Smooth muscle cell (in vitro differentiated cells): Measurements from ENCODE around the gene CNTLN. TPM values are rescaled to one million over a fixed set of nuclear protein-coding genes. Genes with fewer than 3 reads are reported as not detected.

Experiments
- DNase-seq: peaks from one replicate; lab custom pipeline; 2025; ENCODE audit not compliant: unreplicated experiment; lab: John Stamatoyannopoulos, UW
- H2AFZ ChIP-seq: fragments of 200-600 bp; sonication (generic); 2 replicates; pipeline ENCODE4 v1.6.0; 2016; ENCODE audit warnings: antibody characterized with exemption, low read depth, mild to moderate bottlenecking
- H3F3A ChIP-seq: fragments of 200-600 bp; sonication (generic); 2 replicates; pipeline ENCODE4 v1.6.0; 2017; ENCODE audit warnings: antibody characterized with exemption, low read depth
- H3K27ac ChIP-seq: fragments of 200-600 bp; sonication (generic); 2 replicates; pipeline ENCODE4 v1.5.1; 2016; ENCODE audit warnings: low read depth, mild to moderate bottlenecking
- H3K27me3 ChIP-seq: fragments of 200-600 bp; sonication (generic); 2 replicates; pipeline ENCODE4 v1.6.1; 2016; ENCODE audit warnings: low read depth, mild to moderate bottlenecking
- H3K36me3 ChIP-seq: fragments of 200-600 bp; sonication (generic); 2 replicates; pipeline ENCODE4 v1.5.1; 2016; ENCODE audit warnings: low read depth
- H3K4me1 ChIP-seq: fragments of 200-600 bp; sonication (generic); 2 replicates; pipeline ENCODE4 v1.5.1; 2016; ENCODE audit warnings: low read depth
- H3K4me2 ChIP-seq: fragments of 200-600 bp; sonication (generic); 2 replicates; pipeline ENCODE4 v1.6.0; 2016; ENCODE audit warnings: mild to moderate bottlenecking
- H3K4me3 ChIP-seq: fragments of 200-600 bp; sonication (generic); 2 replicates; pipeline ENCODE4 v1.5.1; 2016; ENCODE audit warnings: mild to moderate bottlenecking
- H3K79me2 ChIP-seq: fragments of 200-600 bp; sonication (generic); 2 replicates; pipeline ENCODE4 v1.6.0; 2016; ENCODE audit warnings: low read depth, mild to moderate bottlenecking
- H3K9ac ChIP-seq: fragments of 200-600 bp; sonication (generic); 2 replicates; pipeline ENCODE4 v1.6.0; 2016; ENCODE audit warnings: low read depth
- H3K9me3 ChIP-seq: fragments of 200-600 bp; sonication (generic); replicated peaks from 2 replicates; pipeline ENCODE4 v1.5.1; 2016; ENCODE audit warnings: low read depth
- H4K20me1 ChIP-seq: fragments of 200-600 bp; sonication (generic); 2 replicates; pipeline ENCODE4 v1.6.0; 2016; ENCODE audit warnings: low read depth
- WGBS: methylation state at CpG from one replicate; pipeline ENCODE4 v1.1.7; 2016; ENCODE audit warnings: low lambda C conversion rate; 5-methylcytosine and 5-hydroxymethylcytosine counted together
- polyA plus RNA-seq: library from polyadenylated mRNA; unstranded; fragments of >200 nt; fragmentation: Nextera tagmentation; extraction: Ambion mirVana; gene quantifications from 2 replicates; pipeline ENCODE4 v1.2.1, GENCODE V29; 2016
- total RNA-seq: library from RNA; depleted of rRNA; stranded (reverse); fragments of >200 nt; gene quantifications from 2 replicates; pipeline ENCODE4 v1.2.3, GENCODE V29; 2014
- TF ChIP-seq, protein P1 (sequence below): fragments of 200-600 bp; sonication (generic); IDR thresholded peaks from 2 replicates; pipeline ENCODE4 v1.5.1; 2017; ENCODE audit warnings: borderline replicate concordance, mild to moderate bottlenecking, antibody characterized with exemption; ENCODE audit not compliant: insufficient read depth, poor library complexity, severe bottlenecking

The CNTLN gene
- total and polyA plus RNA-seq, 2 experiments from 2014 or later, result 5.7 to 9.0 TPM

GRCh38 chr9:17135295-17136160, 688 bp downstream of the CNTLN start:
- no peaks in the 10 kb centered on the region for H4K20me1 ChIP-seq
- WGBS, result 9% methylated on average over 24 of the region's 44 CpGs
- no peaks in the 10 kb centered on the region for H3K4me1 ChIP-seq
- H3K9ac ChIP-seq, result peak overlapping the region; percentile 48
- H3K27me3 ChIP-seq, result no peaks in the 10 kb centered on the region
- H2AFZ ChIP-seq, result peak overlapping the region; percentile 100
- peak overlapping the region; percentile 89 for H3K4me3 ChIP-seq
- H3K36me3 ChIP-seq, result no peaks in the 10 kb centered on the region
- TF ChIP-seq, protein P1, sequence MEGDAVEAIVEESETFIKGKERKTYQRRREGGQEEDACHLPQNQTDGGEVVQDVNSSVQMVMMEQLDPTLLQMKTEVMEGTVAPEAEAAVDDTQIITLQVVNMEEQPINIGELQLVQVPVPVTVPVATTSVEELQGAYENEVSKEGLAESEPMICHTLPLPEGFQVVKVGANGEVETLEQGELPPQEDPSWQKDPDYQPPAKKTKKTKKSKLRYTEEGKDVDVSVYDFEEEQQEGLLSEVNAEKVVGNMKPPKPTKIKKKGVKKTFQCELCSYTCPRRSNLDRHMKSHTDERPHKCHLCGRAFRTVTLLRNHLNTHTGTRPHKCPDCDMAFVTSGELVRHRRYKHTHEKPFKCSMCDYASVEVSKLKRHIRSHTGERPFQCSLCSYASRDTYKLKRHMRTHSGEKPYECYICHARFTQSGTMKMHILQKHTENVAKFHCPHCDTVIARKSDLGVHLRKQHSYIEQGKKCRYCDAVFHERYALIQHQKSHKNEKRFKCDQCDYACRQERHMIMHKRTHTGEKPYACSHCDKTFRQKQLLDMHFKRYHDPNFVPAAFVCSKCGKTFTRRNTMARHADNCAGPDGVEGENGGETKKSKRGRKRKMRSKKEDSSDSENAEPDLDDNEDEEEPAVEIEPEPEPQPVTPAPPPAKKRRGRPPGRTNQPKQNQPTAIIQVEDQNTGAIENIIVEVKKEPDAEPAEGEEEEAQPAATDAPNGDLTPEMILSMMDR, result no peak
- H3K4me2 ChIP-seq, result peak overlapping the region; percentile 95
- no peaks in the 10 kb centered on the region for H3F3A ChIP-seq
- no peaks in the 10 kb centered on the region for H3K9me3 ChIP-seq
- no peak overlapping the region for H3K27ac ChIP-seq
- peak; percentile 35 for DNase-seq
- peaks cover 30% of the 10 kb centered on the region for H3K79me2 ChIP-seq

DNA sequence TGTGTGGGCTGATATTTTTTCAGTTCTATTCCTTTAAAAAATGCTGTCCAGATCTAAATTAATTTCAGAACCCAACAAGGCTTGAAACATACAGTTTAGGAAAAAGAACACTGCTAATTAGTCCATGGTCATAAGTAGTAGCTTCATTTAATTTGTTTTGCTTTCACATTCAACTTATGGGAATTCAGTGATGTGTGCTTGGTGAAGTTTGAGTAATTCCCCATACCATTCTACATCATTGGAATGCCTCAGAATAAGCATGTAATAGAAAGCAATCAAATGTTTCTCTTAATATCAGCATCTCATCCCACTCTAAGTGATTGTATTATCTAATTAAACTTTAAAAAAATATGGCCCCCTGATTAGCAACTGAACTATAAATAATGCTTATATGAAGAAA, 2.7 kb downstream of the CNTLN start:
- Histone ChIP-seq H3K79me2 (peaks cover 37% of the 10 kb centered on the region), H3K27ac (no peak overlapping the region), H3K36me3 (no peaks in the 10 kb centered on the region), H3K27me3 (no peaks in the 10 kb centered on the region), H3F3A (no peaks in the 10 kb centered on the region), H3K4me3 (no peak overlapping the region), H3K9ac (no peak overlapping the region), H3K4me1 (no peaks in the 10 kb centered on the region), H3K4me2 (no peak overlapping the region), H4K20me1 (no peaks in the 10 kb centered on the region), H3K9me3 (no peaks in the 10 kb centered on the region), H2AFZ (no peak overlapping the region)
- no peak for DNase-seq
- TF ChIP-seq, protein P1, result no peak

DNA sequence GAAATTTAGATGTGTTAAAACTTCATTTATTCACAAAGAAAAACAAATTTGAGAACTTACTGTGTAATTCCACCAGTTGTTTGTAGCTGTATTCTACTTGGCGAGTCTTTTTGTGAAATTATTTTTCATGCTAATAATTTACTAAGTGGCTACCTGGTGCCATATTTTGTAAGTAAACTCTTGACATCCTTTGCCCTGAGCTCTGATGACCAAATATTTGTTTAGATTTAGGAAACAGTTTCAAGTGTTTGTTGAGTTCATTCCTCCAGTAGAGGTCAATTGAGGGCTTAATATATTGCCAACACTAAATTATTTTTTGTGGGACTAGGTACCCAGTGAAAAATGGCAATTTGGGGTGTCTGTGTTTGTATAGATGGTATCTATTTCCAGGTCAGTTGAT, 3.7 kb downstream of the CNTLN start:
- Histone ChIP-seq H3K36me3 (no peaks in the 10 kb centered on the region), H3K9ac (no peak overlapping the region), H3K27ac (no peak overlapping the region), H3K4me1 (no peaks in the 10 kb centered on the region), H3F3A (no peaks in the 10 kb centered on the region), H3K4me3 (no peak overlapping the region), H3K79me2 (peaks cover 37% of the 10 kb centered on the region), H2AFZ (no peak overlapping the region), H4K20me1 (no peaks in the 10 kb centered on the region), H3K27me3 (no peaks in the 10 kb centered on the region), H3K4me2 (no peak overlapping the region), H3K9me3 (no peaks in the 10 kb centered on the region)
- WGBS, result 97% methylated on average over 1 of the region's 1 CpG
- DNase-seq, result no peak
- TF ChIP-seq, protein P1, result no peak

- H3K27me3 ChIP-seq, result no peaks in the 10 kb centered on the region
- no peak for DNase-seq
- H3K79me2 ChIP-seq, result peaks cover 37% of the 10 kb centered on the region
- no peaks in the 10 kb centered on the region for H3K4me1 ChIP-seq
- no peak overlapping the region for H3K4me2 ChIP-seq
- 96% methylated on average over 5 of the region's 5 CpGs for WGBS
- no peaks in the 10 kb centered on the region for H3F3A ChIP-seq
- no peak overlapping the region for H3K4me3 ChIP-seq
- H2AFZ ChIP-seq, result no peak overlapping the region
- no peaks in the 10 kb centered on the region for H3K36me3 ChIP-seq
- TF ChIP-seq, protein P1, result no peak
- no peak overlapping the region for H3K27ac ChIP-seq
- H3K9me3 ChIP-seq, result no peaks in the 10 kb centered on the region
- H4K20me1 ChIP-seq, result no peaks in the 10 kb centered on the region
- no peak overlapping the region for H3K9ac ChIP-seq
Observed at GRCh38 chr9:17140418-17140817, 5.6 kb downstream of the CNTLN start.
